ENCODE measurements around the gene EDAR. TPM values are rescaled to one million over a fixed set of nuclear protein-coding genes. Genes with fewer than 3 reads are reported as not detected.

The EDAR gene
- total RNA-seq, 1 donor from 2014 or later: 0.14 TPM

GRCh38 chr2:108947271-108947907 is 41.6 kb downstream of the EDAR start:
- no peak for ATAC-seq
- intact Hi-C loops (cut with DNase I): no loop called here
- no peak for DNase-seq (ENCODE audit: missing footprints)

GRCh38 chr2:108946442-108946841 is 42.6 kb downstream of the EDAR start:
- no peak for ATAC-seq
- intact Hi-C loops (cut with DNase I): no loop called here
- no peak for DNase-seq (ENCODE audit: missing footprints)

GRCh38 chr2:108945969-108946368 is 43.1 kb downstream of the EDAR start:
- ATAC-seq: peak; percentile 97
- peak; percentile 89 for DNase-seq (ENCODE audit: missing footprints)
- intact Hi-C loops (cut with DNase I): no loop called here

GRCh38 chr2:108944601-108945331 is 44.3 kb downstream of the EDAR start:
- intact Hi-C loops (cut with DNase I): no loop called here
- no peak for DNase-seq (ENCODE audit: missing footprints)
- no peak for ATAC-seq

GRCh38 chr2:108943751-108944150 is 45.3 kb downstream of the EDAR start:
- ATAC-seq (no peak), DNase-seq (ENCODE audit: missing footprints) (no peak)
- intact Hi-C loops (cut with DNase I): no loop called here

GRCh38 chr2:108942888-108943287 is 46.1 kb downstream of the EDAR start:
- intact Hi-C loops (cut with DNase I): no loop called here
- DNase-seq (ENCODE audit: missing footprints): no peak
- no peak for ATAC-seq

GRCh38 chr2:108942231-108942825 is 46.7 kb downstream of the EDAR start:
- no peak for ATAC-seq
- no peak for DNase-seq (ENCODE audit: missing footprints)
- intact Hi-C loops (cut with DNase I): no loop called here

GRCh38 chr2:108941767-108942166 is 47.3 kb downstream of the EDAR start:
- intact Hi-C loops (cut with DNase I): no loop called here
- ATAC-seq: no peak
- no peak for DNase-seq (ENCODE audit: missing footprints)

GRCh38 chr2:108941161-108941665 is 47.8 kb downstream of the EDAR start:
- intact Hi-C loops (cut with DNase I): no loop called here
- ATAC-seq: no peak
- no peak for DNase-seq (ENCODE audit: missing footprints)

- intact Hi-C loops (cut with DNase I): no loop called here
- ATAC-seq (no peak), DNase-seq (ENCODE audit: missing footprints) (no peak)
These were observed 48.9 kb downstream of the EDAR start for GRCh38 chr2:108940156-108940555.

- intact Hi-C loops (cut with DNase I): no loop called here
- no peak for ATAC-seq
- DNase-seq (ENCODE audit: missing footprints): no peak
These were observed 50.8 kb downstream of the EDAR start for GRCh38 chr2:108938077-108938710.

- ATAC-seq (no peak), DNase-seq (ENCODE audit: missing footprints) (no peak)
- intact Hi-C loops (cut with DNase I): no loop called here
These were observed 51.5 kb downstream of the EDAR start for GRCh38 chr2:108937367-108938017.

GRCh38 chr2:108936866-108937265 is 52.2 kb downstream of the EDAR start:
- ATAC-seq (peak; percentile 82), DNase-seq (ENCODE audit: missing footprints) (no peak)
- intact Hi-C loops (cut with DNase I): no loop called here

GRCh38 chr2:108936076-108936864 is 52.8 kb downstream of the EDAR start:
- DNase-seq (ENCODE audit: missing footprints) (no peak), ATAC-seq (no peak)
- intact Hi-C loops (cut with DNase I): no loop called here

GRCh38 chr2:108935271-108935741 is 53.7 kb downstream of the EDAR start:
- ATAC-seq: no peak
- DNase-seq (ENCODE audit: missing footprints): no peak
- intact Hi-C loops (cut with DNase I): no loop called here

- ATAC-seq: no peak
- intact Hi-C loops (cut with DNase I): no loop called here
- DNase-seq (ENCODE audit: missing footprints): no peak
These were observed 54.3 kb downstream of the EDAR start for GRCh38 chr2:108934583-108935245.

GRCh38 chr2:108934151-108934550 is 54.9 kb downstream of the EDAR start:
- no peak for DNase-seq (ENCODE audit: missing footprints)
- intact Hi-C loops (cut with DNase I): no loop called here
- no peak for ATAC-seq

- DNase-seq (ENCODE audit: missing footprints) (no peak), ATAC-seq (peak; percentile 68)
- intact Hi-C loops (cut with DNase I): no loop called here
These were observed 55.3 kb downstream of the EDAR start for GRCh38 chr2:108933691-108934117.

Measured in Right ventricle myocardium inferior (tissue), 1 donor.